Activated CD4-positive, alpha-beta T cell treated with anti-CD3 and anti-CD28 coated beads, Interleukin-2, amount 10 ng/mL, durations not matched to agents 7 days and 5 days (primary cell): Measurements from ENCODE around the gene TBC1D21. TPM values are rescaled to one million over a fixed set of nuclear protein-coding genes. Genes with fewer than 3 reads are reported as not detected.

Experiments used
- CTCF ChIA-PET: fragments of 350-600 bp; sonication (Branson Sonifier 250); formaldehyde crosslinking; loops from one replicate; lab custom pipeline; 2021; ENCODE audit warnings: antibody characterized with exemption; lab: Charles Lee
- POLR2A ChIA-PET: fragments of 350-600 bp; sonication (Branson Sonifier 250); formaldehyde crosslinking; loops from one replicate; lab custom pipeline; 2021; ENCODE audit warnings: antibody characterized with exemption; lab: Charles Lee
- DNase-seq: peaks from one replicate; pipeline ENCODE4 v3.0.0-alpha.2; 2020
- H3K27ac Mint-ChIP-seq: one replicate; pipeline ENCODE4 v1.8.0; 2021; ENCODE audit warnings: mild to moderate bottlenecking, moderate library complexity, mixed read lengths
- H3K27me3 Mint-ChIP-seq: one replicate; pipeline ENCODE4 v1.8.0; 2021; ENCODE audit warnings: mixed read lengths
- H3K36me3 Mint-ChIP-seq: one replicate; pipeline ENCODE4 v1.8.0; 2021; ENCODE audit warnings: low read depth, mixed read lengths
- H3K4me1 Mint-ChIP-seq: one replicate; pipeline ENCODE4 v1.8.0; 2021; ENCODE audit warnings: mixed read lengths
- H3K4me3 Mint-ChIP-seq: one replicate; pipeline ENCODE4 v1.8.0; 2021; ENCODE audit warnings: mild to moderate bottlenecking, moderate library complexity, mixed read lengths
- H3K9me3 Mint-ChIP-seq: one replicate; pipeline ENCODE4 v1.8.0; 2021; ENCODE audit warnings: mixed read lengths
- total RNA-seq, 2 experiments: library from RNA; stranded (reverse); gene quantifications; one replicate each; pipeline ENCODE4 v1.2.3, GENCODE V29; 2021

The TBC1D21 gene
- not detected for total RNA-seq

- CTCF ChIA-PET, result interaction anchor here (1.0 to 1.7 kb wide), 8 partner anchors 12 to 154 kb away, joined by 3 to 5 read pairs (median 3); no protein-coding TSS in a partner anchor
- POLR2A ChIA-PET, result no interaction called here
- no peaks in the 10 kb centered on the region for H3K9me3 Mint-ChIP-seq
- no peak for DNase-seq
- H3K27ac Mint-ChIP-seq, result no peak within 1 kb of the TSS
- no peak within 1 kb of the TSS for H3K4me3 Mint-ChIP-seq
- H3K27me3 Mint-ChIP-seq, result peaks cover 49% of the 10 kb centered on the region
- no peaks in the 10 kb centered on the region for H3K36me3 Mint-ChIP-seq
- H3K4me1 Mint-ChIP-seq, result peaks cover 3% of the 10 kb centered on the region
Measured at GRCh38 chr15:73873456-73873855, at the start of gene TBC1D21. Gene TBC1D21 (plus strand): TSS chr15:73873564. CDS start chr15:73873710, 146 bp downstream.

GRCh38 chr15:73826711-73827251 lies 46.6 kb upstream of the TBC1D21 start:
- H3K27me3 Mint-ChIP-seq, result peaks cover 14% of the 10 kb centered on the region

GRCh38 chr15:73829523-73829922 lies 43.8 kb upstream of the TBC1D21 start:
- POLR2A ChIA-PET, result no interaction called here

More at GRCh38 chr15:73826711-73827251, 46.6 kb upstream of the TBC1D21 start:
- no peaks in the 10 kb centered on the region for H3K9me3 Mint-ChIP-seq
- ChIA-PET POLR2A (no interaction called here), CTCF (no interaction called here)
- H3K36me3 Mint-ChIP-seq, result no peaks in the 10 kb centered on the region
- no peak overlapping the region for H3K4me3 Mint-ChIP-seq
- DNase-seq, result no peak
- no peak overlapping the region for H3K27ac Mint-ChIP-seq
- no peaks in the 10 kb centered on the region for H3K4me1 Mint-ChIP-seq

GRCh38 chr15:73832657-73833056 lies 40.7 kb upstream of the TBC1D21 start:
- Mint-ChIP-seq H3K4me1 (no peaks in the 10 kb centered on the region), H3K27me3 (peaks cover 19% of the 10 kb centered on the region), H3K36me3 (no peaks in the 10 kb centered on the region), H3K9me3 (no peaks in the 10 kb centered on the region), H3K27ac (no peak overlapping the region), H3K4me3 (no peak overlapping the region)
- ChIA-PET CTCF (interaction anchor here (0.6 kb wide), 1 partner anchor 877 kb away, joined by 3 read pairs; no protein-coding TSS in a partner anchor), POLR2A (no interaction called here)
- no peak for DNase-seq

More at GRCh38 chr15:73829523-73829922, 43.8 kb upstream of the TBC1D21 start:
- H3K4me1 Mint-ChIP-seq, result no peaks in the 10 kb centered on the region
- no peak for DNase-seq
- peaks cover 14% of the 10 kb centered on the region for H3K27me3 Mint-ChIP-seq
- no peak overlapping the region for H3K27ac Mint-ChIP-seq
- CTCF ChIA-PET, result no interaction called here
- no peaks in the 10 kb centered on the region for H3K9me3 Mint-ChIP-seq
- no peaks in the 10 kb centered on the region for H3K36me3 Mint-ChIP-seq
- H3K4me3 Mint-ChIP-seq, result no peak overlapping the region

GRCh38 chr15:73836845-73837244 lies 36.5 kb upstream of the TBC1D21 start:
- Mint-ChIP-seq H3K9me3 (no peaks in the 10 kb centered on the region), H3K27me3 (peaks cover 15% of the 10 kb centered on the region), H3K4me1 (no peaks in the 10 kb centered on the region), H3K27ac (no peak overlapping the region), H3K4me3 (no peak overlapping the region), H3K36me3 (no peaks in the 10 kb centered on the region)
- ChIA-PET CTCF (no interaction called here), POLR2A (no interaction called here)
- no peak for DNase-seq

- no peak overlapping the region for H3K27ac Mint-ChIP-seq
- H3K27me3 Mint-ChIP-seq, result peaks cover 17% of the 10 kb centered on the region
- DNase-seq, result no peak
- POLR2A ChIA-PET, result no interaction called here
- CTCF ChIA-PET, result interaction anchor here (1.1 kb wide), 1 partner anchor 20 kb away, joined by 3 read pairs; no protein-coding TSS in a partner anchor
- no peaks in the 10 kb centered on the region for H3K4me1 Mint-ChIP-seq
- H3K4me3 Mint-ChIP-seq, result no peak overlapping the region
- no peaks in the 10 kb centered on the region for H3K36me3 Mint-ChIP-seq
- H3K9me3 Mint-ChIP-seq, result no peaks in the 10 kb centered on the region
Measured at GRCh38 chr15:73838831-73839426, 34.4 kb upstream of the TBC1D21 start.

- Mint-ChIP-seq H3K4me3 (no peak overlapping the region), H3K4me1 (no peaks in the 10 kb centered on the region), H3K27me3 (peaks cover 17% of the 10 kb centered on the region), H3K9me3 (no peaks in the 10 kb centered on the region), H3K27ac (no peak overlapping the region), H3K36me3 (no peaks in the 10 kb centered on the region)
- POLR2A ChIA-PET, result no interaction called here
- no peak for DNase-seq
- CTCF ChIA-PET, result interaction anchor here (0.9 to 1.1 kb wide), 2 partner anchors 20 to 25 kb away, joined by 3 read pairs; no protein-coding TSS in a partner anchor
Measured at GRCh38 chr15:73839699-73840377, 33.5 kb upstream of the TBC1D21 start.

- DNase-seq, result no peak
- no peaks in the 10 kb centered on the region for H3K9me3 Mint-ChIP-seq
- no peak overlapping the region for H3K27ac Mint-ChIP-seq
- ChIA-PET CTCF (interaction anchor here (0.9 kb wide), 1 partner anchor 24 kb away, joined by 3 read pairs; no protein-coding TSS in a partner anchor), POLR2A (no interaction called here)
- no peaks in the 10 kb centered on the region for H3K36me3 Mint-ChIP-seq
- H3K27me3 Mint-ChIP-seq, result peaks cover 10% of the 10 kb centered on the region
- H3K4me1 Mint-ChIP-seq, result no peaks in the 10 kb centered on the region
- no peak overlapping the region for H3K4me3 Mint-ChIP-seq
Measured at GRCh38 chr15:73840771-73841170, 32.6 kb upstream of the TBC1D21 start.

GRCh38 chr15:73841756-73842725 lies 31.3 kb upstream of the TBC1D21 start:
- POLR2A ChIA-PET, result no interaction called here
- no peaks in the 10 kb centered on the region for H3K36me3 Mint-ChIP-seq
- peaks cover 8% of the 10 kb centered on the region for H3K27me3 Mint-ChIP-seq
- H3K9me3 Mint-ChIP-seq, result no peaks in the 10 kb centered on the region
- no peak overlapping the region for H3K4me3 Mint-ChIP-seq
- no peak for DNase-seq
- CTCF ChIA-PET, result no interaction called here
- H3K27ac Mint-ChIP-seq, result no peak overlapping the region
- no peaks in the 10 kb centered on the region for H3K4me1 Mint-ChIP-seq

- H3K4me1 Mint-ChIP-seq, result no peaks in the 10 kb centered on the region
- H3K27me3 Mint-ChIP-seq, result peaks cover 8% of the 10 kb centered on the region
- no peak overlapping the region for H3K27ac Mint-ChIP-seq
- ChIA-PET POLR2A (no interaction called here), CTCF (no interaction called here)
- H3K4me3 Mint-ChIP-seq, result no peak overlapping the region
- H3K36me3 Mint-ChIP-seq, result no peaks in the 10 kb centered on the region
- DNase-seq, result no peak
- no peaks in the 10 kb centered on the region for H3K9me3 Mint-ChIP-seq
Measured at GRCh38 chr15:73843787-73844186, 29.6 kb upstream of the TBC1D21 start.

GRCh38 chr15:73844356-73844755 lies 29.0 kb upstream of the TBC1D21 start:
- Mint-ChIP-seq H3K27ac (no peak overlapping the region), H3K36me3 (no peaks in the 10 kb centered on the region), H3K4me1 (no peaks in the 10 kb centered on the region), H3K9me3 (no peaks in the 10 kb centered on the region), H3K27me3 (peaks cover 8% of the 10 kb centered on the region), H3K4me3 (no peak overlapping the region)
- ChIA-PET CTCF (no interaction called here), POLR2A (no interaction called here)
- no peak for DNase-seq

- peaks cover 5% of the 10 kb centered on the region for H3K27me3 Mint-ChIP-seq
- CTCF ChIA-PET, result no interaction called here
- no peaks in the 10 kb centered on the region for H3K36me3 Mint-ChIP-seq
- H3K4me3 Mint-ChIP-seq, result no peak overlapping the region
- H3K4me1 Mint-ChIP-seq, result no peaks in the 10 kb centered on the region
- no peak for DNase-seq
- no peaks in the 10 kb centered on the region for H3K9me3 Mint-ChIP-seq
- H3K27ac Mint-ChIP-seq, result no peak overlapping the region
- POLR2A ChIA-PET, result no interaction called here
Measured at GRCh38 chr15:73845507-73845906, 27.9 kb upstream of the TBC1D21 start.
